Activated naive CD4-positive, alpha-beta T cell treated with anti-CD3 and anti-CD28 coated beads for 36 hours (primary cell): Measurements from ENCODE around the gene VGF. TPM values are rescaled to one million over a fixed set of nuclear protein-coding genes. Genes with fewer than 3 reads are reported as not detected.
"Not testable (repeated sequence)": the region's sequence is repeated elsewhere in the genome, so short reads cannot be mapped to it uniquely, and the experiment has no call there.

ENCODE experiments used
- CTCF ChIA-PET: fragments of 350-600 bp; sonication (Branson Sonifier 250); formaldehyde crosslinking; loops from one replicate; lab custom pipeline; 2021; ENCODE audit warnings: antibody characterized with exemption; lab: Charles Lee
- DNase-seq: peaks from one replicate; pipeline ENCODE4 v3.0.0-alpha.2; 2020
- H3K27ac Mint-ChIP-seq: one replicate; pipeline ENCODE4 v1.8.0; 2021; ENCODE audit warnings: mild to moderate bottlenecking, mixed read lengths
- H3K27me3 Mint-ChIP-seq: one replicate; pipeline ENCODE4 v1.8.0; 2021; ENCODE audit warnings: low read depth, mixed read lengths
- H3K36me3 Mint-ChIP-seq: one replicate; pipeline ENCODE4 v1.8.0; 2021; ENCODE audit warnings: low read depth, mixed read lengths
- H3K4me1 Mint-ChIP-seq: one replicate; pipeline ENCODE4 v1.8.0; 2021; ENCODE audit warnings: low read depth, mixed read lengths
- H3K4me3 Mint-ChIP-seq: one replicate; pipeline ENCODE4 v1.8.0; 2021; ENCODE audit warnings: mild to moderate bottlenecking, moderate library complexity, mixed read lengths
- H3K9me3 Mint-ChIP-seq: one replicate; pipeline ENCODE4 v1.8.0; 2021; ENCODE audit warnings: mixed read lengths
- intact Hi-C: fragments of 100-400 bp; cut with micrococcal nuclease; formaldehyde crosslinking; loops from one replicate; pipeline ENCODE4 v1.15.1; 2023
- microRNA-seq: library from miRNA; unstranded; fragments of <30 nt; microRNA quantifications from one replicate; pipeline ENCODE4 v1.2.0, GENCODE V29; 2022; ENCODE audit warnings: borderline microRNAs expressed, borderline replicate concordance
- total RNA-seq, 2 experiments: library from RNA; stranded (reverse); gene quantifications; one replicate each; pipeline ENCODE4 v1.2.3, GENCODE V29; 2021

VGF gene
- total RNA-seq, 2 experiments from 2014 or later = not detected

DNA sequence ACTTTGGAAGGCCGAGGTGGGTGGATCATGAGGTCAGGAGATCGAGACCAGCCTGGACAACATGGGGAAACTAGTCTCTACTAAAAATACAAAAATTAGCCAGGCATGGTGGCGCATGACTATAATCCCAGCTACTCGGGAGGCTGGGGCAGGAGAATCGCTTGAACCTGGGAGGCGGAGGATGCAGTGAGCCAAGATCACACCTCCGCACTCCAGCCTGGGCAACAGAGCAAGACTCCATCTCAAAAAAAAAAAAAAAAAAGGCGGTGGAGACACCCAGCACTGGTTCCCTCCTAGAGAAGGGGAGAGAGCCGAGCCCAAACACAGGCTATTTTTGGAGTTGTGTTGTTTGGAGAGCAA lies 43.8 kb downstream of the VGF start:
- Mint-ChIP-seq H3K27me3 (peaks cover 45% of the 10 kb centered on the region), H3K4me1 (peaks cover 27% of the 10 kb centered on the region), H3K4me3 (peak overlapping the region; percentile 58)
- DNase-seq, H3K36me3 Mint-ChIP-seq, H3K9me3 Mint-ChIP-seq, H3K27ac Mint-ChIP-seq, intact Hi-C loops: not testable (repeated sequence)
- CTCF ChIA-PET = interaction anchor here (0.6 kb wide), 1 partner anchor 17 kb away, joined by 3 read pairs; no protein-coding TSS in a partner anchor

DNA sequence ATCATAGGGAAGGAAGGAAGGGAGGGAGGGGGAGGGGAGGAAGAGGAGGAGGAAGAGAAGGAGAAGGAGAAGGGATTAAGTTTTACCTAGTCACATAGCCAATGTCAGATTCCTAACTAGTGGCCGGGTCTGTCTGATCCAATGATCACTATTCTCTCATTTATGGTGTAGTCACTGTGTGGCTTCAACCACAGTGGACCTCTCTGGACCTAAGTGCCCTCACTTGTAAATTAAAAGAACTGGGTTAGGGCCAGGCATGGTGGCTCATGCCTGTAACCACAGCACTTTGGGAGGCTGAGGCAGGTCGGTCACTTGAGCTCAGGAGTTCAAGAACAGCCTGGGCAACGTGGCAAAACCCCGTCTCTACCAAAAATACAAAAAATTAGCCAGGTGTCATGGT lies 45.1 kb downstream of the VGF start:
- Mint-ChIP-seq H3K27me3 (peaks cover 35% of the 10 kb centered on the region), H3K4me3 (no peak overlapping the region), H3K4me1 (peaks cover 18% of the 10 kb centered on the region), H3K9me3 (no peaks in the 10 kb centered on the region), H3K36me3 (no peaks in the 10 kb centered on the region), H3K27ac (no peak overlapping the region)
- CTCF ChIA-PET = interaction anchor here (0.7 to 1.5 kb wide), 2 partner anchors 24 to 162 kb away, joined by 3 to 5 read pairs; no protein-coding TSS in a partner anchor
- intact Hi-C loops = no loop called here
- no peak for DNase-seq

GRCh38 chr7:101119876-101120275 lies 45.5 kb downstream of the VGF start:
- CTCF ChIA-PET = interaction anchor here (0.7 to 1.5 kb wide), 2 partner anchors 10 to 24 kb away, joined by 3 to 5 read pairs; no protein-coding TSS in a partner anchor
- Mint-ChIP-seq H3K4me1 (peaks cover 15% of the 10 kb centered on the region), H3K27ac (no peak overlapping the region), H3K36me3 (no peaks in the 10 kb centered on the region), H3K27me3 (peaks cover 32% of the 10 kb centered on the region), H3K4me3 (no peak overlapping the region), H3K9me3 (no peaks in the 10 kb centered on the region)
- intact Hi-C loops = no loop called here
- DNase-seq = no peak

DNA sequence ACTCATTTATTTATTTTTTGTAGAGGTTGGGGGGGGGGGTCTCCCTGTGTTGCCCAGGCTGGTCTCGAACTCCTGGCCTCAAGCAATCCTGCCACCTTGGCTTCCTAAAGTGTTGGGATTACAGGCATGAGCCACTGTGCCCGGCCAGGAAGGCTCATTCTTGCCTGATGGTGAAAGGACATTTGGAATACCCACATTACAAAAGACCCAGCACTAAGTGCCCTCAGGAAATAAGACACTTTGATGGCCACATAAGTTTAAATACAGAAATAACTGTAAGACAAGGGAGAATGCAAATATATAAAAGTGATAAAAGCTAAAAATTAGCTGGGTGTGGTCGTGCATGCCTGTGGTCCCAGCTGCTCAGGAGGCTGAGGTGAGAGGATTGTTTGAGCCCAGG lies 46.5 kb downstream of the VGF start:
- intact Hi-C loops = no loop called here
- DNase-seq = no peak
- peaks cover 10% of the 10 kb centered on the region for H3K4me1 Mint-ChIP-seq
- no peaks in the 10 kb centered on the region for H3K36me3 Mint-ChIP-seq
- peaks cover 28% of the 10 kb centered on the region for H3K27me3 Mint-ChIP-seq
- no peak overlapping the region for H3K27ac Mint-ChIP-seq
- no peak overlapping the region for H3K4me3 Mint-ChIP-seq
- CTCF ChIA-PET = interaction anchor here (0.6 kb wide), 1 partner anchor 17 kb away, joined by 3 read pairs; no protein-coding TSS in a partner anchor
- no peaks in the 10 kb centered on the region for H3K9me3 Mint-ChIP-seq

GRCh38 chr7:101116898-101117297 lies 48.5 kb downstream of the VGF start:
- Mint-ChIP-seq H3K9me3 (no peaks in the 10 kb centered on the region), H3K27ac (no peak overlapping the region)
- CTCF ChIA-PET = interaction anchor here (1.7 kb wide), 1 partner anchor 27 kb away, joined by 6 read pairs; no protein-coding TSS in a partner anchor

GRCh38 chr7:101115215-101115614 lies 50.2 kb downstream of the VGF start:
- no peaks in the 10 kb centered on the region for H3K9me3 Mint-ChIP-seq
- no peaks in the 10 kb centered on the region for H3K36me3 Mint-ChIP-seq
- H3K4me3 Mint-ChIP-seq = no peak overlapping the region
- no peak overlapping the region for H3K27ac Mint-ChIP-seq
- no peaks in the 10 kb centered on the region for H3K4me1 Mint-ChIP-seq
- DNase-seq = no peak
- H3K27me3 Mint-ChIP-seq = peaks cover 7% of the 10 kb centered on the region
- CTCF ChIA-PET = no interaction called here
- intact Hi-C loops = no loop called here

More at GRCh38 chr7:101116898-101117297, 48.5 kb downstream of the VGF start:
- intact Hi-C loops = no loop called here
- H3K27me3 Mint-ChIP-seq = peaks cover 12% of the 10 kb centered on the region
- DNase-seq = no peak
- peaks cover under 1% of the 10 kb centered on the region for H3K4me1 Mint-ChIP-seq
- H3K4me3 Mint-ChIP-seq = no peak overlapping the region
- H3K36me3 Mint-ChIP-seq = no peaks in the 10 kb centered on the region

GRCh38 chr7:101114492-101114891 lies 50.9 kb downstream of the VGF start:
- CTCF ChIA-PET = no interaction called here
- Mint-ChIP-seq H3K27me3 (peaks cover 3% of the 10 kb centered on the region), H3K4me3 (no peak overlapping the region), H3K9me3 (no peaks in the 10 kb centered on the region), H3K27ac (no peak overlapping the region), H3K36me3 (no peaks in the 10 kb centered on the region), H3K4me1 (no peaks in the 10 kb centered on the region)
- no peak for DNase-seq
- intact Hi-C loops = no loop called here

DNA sequence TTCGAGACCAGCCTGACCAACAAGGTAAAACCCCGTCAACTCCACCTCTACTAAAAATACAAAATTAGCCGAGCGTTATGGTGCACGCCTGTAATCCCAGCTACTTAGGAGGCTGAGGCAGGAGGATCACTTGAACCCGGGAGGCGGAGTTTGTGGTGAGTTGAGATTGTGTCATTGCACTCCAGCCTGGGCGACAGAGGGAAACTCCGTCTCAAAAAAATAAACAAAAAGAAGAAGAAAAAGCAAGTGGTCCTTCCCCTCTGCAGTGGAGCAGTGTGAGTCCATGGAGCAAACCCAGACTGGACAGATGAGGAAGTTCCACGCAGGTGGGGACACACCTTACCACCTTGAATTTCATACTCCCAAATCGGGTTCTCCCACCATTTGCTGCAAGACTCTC lies 51.5 kb downstream of the VGF start:
- CTCF ChIA-PET = interaction anchor here (0.5 to 0.6 kb wide), 2 partner anchors 12 to 39 kb away, joined by 3 to 4 read pairs; no protein-coding TSS in a partner anchor
- H3K27me3 Mint-ChIP-seq = no peaks in the 10 kb centered on the region
- H3K4me1 Mint-ChIP-seq = no peaks in the 10 kb centered on the region
- H3K9me3 Mint-ChIP-seq = no peaks in the 10 kb centered on the region
- intact Hi-C loops = no loop called here
- no peak overlapping the region for H3K4me3 Mint-ChIP-seq
- no peak for DNase-seq
- H3K36me3 Mint-ChIP-seq = no peaks in the 10 kb centered on the region
- H3K27ac Mint-ChIP-seq = no peak overlapping the region

- DNase-seq, H3K4me1 Mint-ChIP-seq, H3K27me3 Mint-ChIP-seq, H3K9me3 Mint-ChIP-seq, intact Hi-C loops, H3K36me3 Mint-ChIP-seq, H3K27ac Mint-ChIP-seq, H3K4me3 Mint-ChIP-seq: not testable (repeated sequence)
- CTCF ChIA-PET = interaction anchor here (0.6 kb wide), 1 partner anchor 12 kb away, joined by 4 read pairs; no protein-coding TSS in a partner anchor
Observed at GRCh38 chr7:101113140-101113539, 52.2 kb downstream of the VGF start.

Small RNAs within 50 kb of the gene (microRNA-seq; reads per million reads assigned to microRNA genes)
- gene MIR4653 = not detected

Other genes starting within 250 kb of the VGF start
- gene MUC3A, start 216.0 kb downstream of the VGF start, total RNA-seq = not detected
- not detected for gene MUC12, start 196.0 kb downstream of the VGF start, total RNA-seq
- not detected for gene MUC17, start 145.5 kb downstream of the VGF start, total RNA-seq
- 10 to 100 TPM; 41.4 to 41.7 TPM for gene TRIM56, start 80.1 kb downstream of the VGF start, total RNA-seq
- under 1 TPM in 1 of 2 experiments, not detected in 1; 0.07 TPM for gene SERPINE1, start 38.5 kb downstream of the VGF start, total RNA-seq
- 10 to 100 TPM; 40.6 to 43.5 TPM for gene AP1S1, start 11.1 kb downstream of the VGF start, total RNA-seq
- gene NAT16, start 14.7 kb upstream of the VGF start, total RNA-seq = not detected
- not detected for gene MOGAT3, start 35.5 kb upstream of the VGF start, total RNA-seq
- gene PLOD3, start 52.0 kb upstream of the VGF start, total RNA-seq = 10 to 100 TPM; 18.8 to 19.7 TPM
- gene ZNHIT1, start 52.6 kb upstream of the VGF start, total RNA-seq = 10 to 100 TPM; 31.7 to 35.3 TPM
- 10 to 100 TPM in 1 of 2 experiments, 1 to 10 TPM in 1; 9.8 to 11.1 TPM for gene CLDN15, start 72.2 kb upstream of the VGF start, total RNA-seq
- gene FIS1, start 79.5 kb upstream of the VGF start, total RNA-seq = 10 to 100 TPM; 84.2 to 84.3 TPM
- 1 to 10 TPM; 5.4 to 6.8 TPM for gene IFT22, start 156.2 kb upstream of the VGF start, total RNA-seq
- not detected for gene COL26A1, start 197.3 kb upstream of the VGF start, total RNA-seq